ENCODE measurements around the gene DNAJC1. TPM values are rescaled to one million over a fixed set of nuclear protein-coding genes. Genes with fewer than 3 reads are reported as not detected.

The DNAJC1 gene
- total and polyA plus RNA-seq, 7 donors = 9.9 to 135 (median 51.9) TPM

DNA sequence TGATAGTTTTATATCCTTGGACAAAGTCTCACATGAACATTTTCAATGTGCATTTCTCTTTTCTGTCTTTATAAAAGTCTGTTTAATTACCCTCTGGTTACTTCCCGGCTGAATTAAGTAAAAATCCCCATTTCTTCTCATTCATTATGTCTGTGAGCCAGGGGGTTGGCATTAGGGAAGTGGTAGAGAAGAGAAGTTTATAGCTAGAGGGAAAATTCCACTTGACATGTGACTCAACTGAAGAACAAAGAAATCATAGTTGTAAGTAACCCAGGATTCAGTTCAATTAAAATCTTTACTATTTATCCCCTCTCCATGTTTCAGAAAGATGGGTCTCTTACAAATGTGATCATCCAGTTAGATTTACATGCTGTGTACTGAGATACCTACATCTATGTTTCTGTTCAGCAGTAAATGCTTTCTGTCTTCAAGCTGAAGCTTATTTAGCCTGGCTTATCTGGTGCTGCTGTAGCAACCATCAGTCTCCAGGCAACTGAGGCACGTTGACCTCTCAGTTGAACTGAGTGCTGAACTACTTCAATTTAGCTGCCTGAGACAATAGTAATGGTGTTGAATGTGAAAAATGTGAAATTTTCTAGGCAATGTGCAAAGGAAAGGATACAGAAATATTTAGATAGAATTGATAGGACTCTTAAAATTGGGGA is 287.9 kb downstream of the DNAJC1 start:
- Histone ChIP-seq H3K27ac (no peak overlapping the region), H3K9me3 (no peaks in the 10 kb centered on the region), H3K4me3 (no peak overlapping the region), H3K27me3 (no peaks in the 10 kb centered on the region), H3K4me1 (no peaks in the 10 kb centered on the region), H3K36me3 (peaks cover 0 to 41% (median 14%) of the 10 kb centered on the region in 4 donors)
- 82 to 84% methylated on average over 2 of the region's 2 CpGs for WGBS, 2 donors
- TF ChIP-seq, protein P1, sequence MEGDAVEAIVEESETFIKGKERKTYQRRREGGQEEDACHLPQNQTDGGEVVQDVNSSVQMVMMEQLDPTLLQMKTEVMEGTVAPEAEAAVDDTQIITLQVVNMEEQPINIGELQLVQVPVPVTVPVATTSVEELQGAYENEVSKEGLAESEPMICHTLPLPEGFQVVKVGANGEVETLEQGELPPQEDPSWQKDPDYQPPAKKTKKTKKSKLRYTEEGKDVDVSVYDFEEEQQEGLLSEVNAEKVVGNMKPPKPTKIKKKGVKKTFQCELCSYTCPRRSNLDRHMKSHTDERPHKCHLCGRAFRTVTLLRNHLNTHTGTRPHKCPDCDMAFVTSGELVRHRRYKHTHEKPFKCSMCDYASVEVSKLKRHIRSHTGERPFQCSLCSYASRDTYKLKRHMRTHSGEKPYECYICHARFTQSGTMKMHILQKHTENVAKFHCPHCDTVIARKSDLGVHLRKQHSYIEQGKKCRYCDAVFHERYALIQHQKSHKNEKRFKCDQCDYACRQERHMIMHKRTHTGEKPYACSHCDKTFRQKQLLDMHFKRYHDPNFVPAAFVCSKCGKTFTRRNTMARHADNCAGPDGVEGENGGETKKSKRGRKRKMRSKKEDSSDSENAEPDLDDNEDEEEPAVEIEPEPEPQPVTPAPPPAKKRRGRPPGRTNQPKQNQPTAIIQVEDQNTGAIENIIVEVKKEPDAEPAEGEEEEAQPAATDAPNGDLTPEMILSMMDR (IDR thresholded peaks at IDR 0.05) = no peak
- TF ChIP-seq POLR2AphosphoS5 (IDR thresholded peaks at IDR 0.05) (no peak), EP300 (IDR thresholded peaks at IDR 0.05) (no peak), POLR2A (IDR thresholded peaks at IDR 0.05) (no peak)
- no peak for DNase-seq
- intact Hi-C loops (cut with DNase I) = no loop called here

DNA sequence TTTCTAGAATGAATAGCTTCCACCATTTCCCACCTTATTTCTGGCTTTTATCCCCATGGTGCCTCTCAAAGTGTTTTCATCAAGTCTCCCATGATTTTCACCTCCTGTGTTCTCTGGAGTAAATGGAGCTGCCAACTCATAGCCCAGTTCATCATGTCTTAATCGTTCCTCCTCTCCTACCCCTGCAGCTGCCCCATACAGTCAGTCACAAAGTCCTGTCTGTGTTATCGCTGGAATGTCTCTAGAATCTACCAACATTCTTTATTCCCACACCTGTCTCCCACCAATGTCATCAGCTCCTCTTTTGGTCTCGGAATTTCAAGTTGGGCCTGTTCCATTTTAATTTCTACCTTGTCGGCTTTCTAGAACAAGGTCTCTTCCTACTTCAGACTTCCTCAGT is 290.6 kb downstream of the DNAJC1 start:
- intact Hi-C loops (cut with DNase I) = no loop called here
- WGBS, 2 donors = 94 to 95% methylated on average over 4 of the region's 4 CpGs

DNA sequence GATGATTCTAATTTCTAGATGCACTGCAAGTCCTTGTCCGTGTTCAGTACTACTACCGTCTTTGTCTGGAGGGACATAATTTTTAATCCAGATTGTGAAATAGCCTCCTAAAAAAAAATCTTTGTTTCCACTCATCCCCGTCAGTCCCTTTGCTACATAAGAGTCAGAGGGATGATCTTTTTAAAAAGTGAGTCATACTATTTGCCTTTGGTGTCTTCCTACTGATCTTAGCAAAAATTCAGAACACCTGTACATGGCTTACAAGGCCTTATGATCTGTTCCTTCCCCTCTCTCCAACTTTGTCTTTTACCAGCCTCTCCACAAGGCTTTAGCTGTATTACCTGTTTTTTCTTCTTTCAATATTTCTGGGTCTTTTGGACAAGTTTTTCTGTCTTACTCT is 296.0 kb downstream of the DNAJC1 start:
- no peak for DNase-seq
- TF ChIP-seq, protein P1 (IDR thresholded peaks at IDR 0.05) = no peak
- no peak for TF ChIP-seq POLR2A (IDR thresholded peaks at IDR 0.05)
- TF ChIP-seq EP300 (IDR thresholded peaks at IDR 0.05) = no peak
- TF ChIP-seq POLR2AphosphoS5 (IDR thresholded peaks at IDR 0.05) = no peak
- Histone ChIP-seq H3K4me1 (no peaks in the 10 kb centered on the region), H3K4me3 (no peak overlapping the region), H3K27me3 (no peaks in the 10 kb centered on the region), H3K27ac (no peak overlapping the region), H3K36me3 (peaks cover 0 to 11% (median 0%) of the 10 kb centered on the region in 4 donors), H3K9me3 (no peaks in the 10 kb centered on the region)
- 96 to 99% methylated on average over 3 of the region's 3 CpGs for WGBS, 2 donors
- intact Hi-C loops (cut with DNase I) = no loop called here

More for the DNA sequence above, 290.6 kb downstream of the DNAJC1 start:
- Histone ChIP-seq H3K27ac (no peak overlapping the region), H3K9me3 (no peaks in the 10 kb centered on the region), H3K4me3 (no peak overlapping the region), H3K36me3 (peaks cover 0 to 39% (median 14%) of the 10 kb centered on the region in 4 donors), H3K27me3 (no peaks in the 10 kb centered on the region), H3K4me1 (no peaks in the 10 kb centered on the region)
- no peak for DNase-seq
- TF ChIP-seq POLR2AphosphoS5 (IDR thresholded peaks at IDR 0.05) (no peak), POLR2A (IDR thresholded peaks at IDR 0.05) (no peak)
- TF ChIP-seq, protein P1 (IDR thresholded peaks at IDR 0.05) = no peak

Small RNAs within 50 kb of the gene (small RNA-seq; reads per million reads assigned to genes)
- gene RN7SKP219 = 0 reads per million in 3 donors
- gene RN7SKP37 = 0 reads per million in 3 donors

Other genes with a start within 250 kb of the DNAJC1 start
- gene EBLN1, start 214.3 kb upstream of the DNAJC1 start, total RNA-seq = not detected
- not detected for gene EBLN1, start 214.3 kb upstream of the DNAJC1 start, polyA plus RNA-seq

Data from sigmoid colon (tissue), 7 donors.